Fibroblast of villous mesenchyme (primary cell): Measurements from ENCODE around the gene KLHDC3. TPM values are rescaled to one million over a fixed set of nuclear protein-coding genes. Genes with fewer than 3 reads are reported as not detected.

Source experiments
- DNase-seq: peaks from one replicate; pipeline ENCODE4 v3.0.0-alpha.2; 2010; ENCODE audit warnings: low read depth
- H3K4me3 ChIP-seq: 2 replicates; pipeline ENCODE4 v1.5.1; 2011; ENCODE audit warnings: low read depth, mild to moderate bottlenecking, low read length
- total RNA-seq: library from RNA; depleted of rRNA; stranded (reverse); fragments of >200 nt; gene quantifications from 2 replicates; pipeline ENCODE4 v1.2.3, GENCODE V29; 2012
- TF ChIP-seq, protein P1 (sequence below): IDR thresholded peaks from 2 replicates; pipeline ENCODE4 v1.5.1; 2012; ENCODE audit warnings: low read depth, mild to moderate bottlenecking, low read length; ENCODE audit not compliant: insufficient read depth

The KLHDC3 gene
- total RNA-seq, 1 donor: 93.3 TPM

DNA sequence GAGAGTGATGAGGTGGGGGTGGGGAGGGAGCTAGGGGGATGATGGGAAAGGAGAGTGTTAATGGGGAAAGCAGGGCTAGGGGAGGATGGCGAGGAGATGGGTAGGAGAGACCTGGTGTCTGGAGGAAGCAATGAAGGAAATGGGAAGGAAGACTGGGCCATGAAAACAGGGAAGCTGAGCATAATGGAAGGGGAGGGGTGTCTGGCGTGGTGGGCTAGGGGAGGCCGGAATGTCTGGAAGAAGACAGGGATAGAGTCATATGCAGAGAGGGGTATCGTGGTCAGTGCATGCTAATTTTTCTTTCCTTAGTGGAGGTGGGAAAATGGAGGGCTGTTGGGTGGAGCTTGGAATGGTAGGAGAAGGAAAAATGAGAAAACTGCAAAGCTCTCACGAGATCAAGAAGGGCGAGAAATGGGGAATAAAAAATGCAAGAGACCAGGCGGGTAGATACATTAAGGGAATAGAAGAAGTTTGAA lies 423 bp downstream of the KLHDC3 start:
- TF ChIP-seq, protein P1, sequence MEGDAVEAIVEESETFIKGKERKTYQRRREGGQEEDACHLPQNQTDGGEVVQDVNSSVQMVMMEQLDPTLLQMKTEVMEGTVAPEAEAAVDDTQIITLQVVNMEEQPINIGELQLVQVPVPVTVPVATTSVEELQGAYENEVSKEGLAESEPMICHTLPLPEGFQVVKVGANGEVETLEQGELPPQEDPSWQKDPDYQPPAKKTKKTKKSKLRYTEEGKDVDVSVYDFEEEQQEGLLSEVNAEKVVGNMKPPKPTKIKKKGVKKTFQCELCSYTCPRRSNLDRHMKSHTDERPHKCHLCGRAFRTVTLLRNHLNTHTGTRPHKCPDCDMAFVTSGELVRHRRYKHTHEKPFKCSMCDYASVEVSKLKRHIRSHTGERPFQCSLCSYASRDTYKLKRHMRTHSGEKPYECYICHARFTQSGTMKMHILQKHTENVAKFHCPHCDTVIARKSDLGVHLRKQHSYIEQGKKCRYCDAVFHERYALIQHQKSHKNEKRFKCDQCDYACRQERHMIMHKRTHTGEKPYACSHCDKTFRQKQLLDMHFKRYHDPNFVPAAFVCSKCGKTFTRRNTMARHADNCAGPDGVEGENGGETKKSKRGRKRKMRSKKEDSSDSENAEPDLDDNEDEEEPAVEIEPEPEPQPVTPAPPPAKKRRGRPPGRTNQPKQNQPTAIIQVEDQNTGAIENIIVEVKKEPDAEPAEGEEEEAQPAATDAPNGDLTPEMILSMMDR: no peak
- DNase-seq: peak; percentile 49
- peak overlapping the region; percentile 97 for H3K4me3 ChIP-seq

- no peak overlapping the region for H3K4me3 ChIP-seq
- DNase-seq: no peak
- TF ChIP-seq, protein P1: no peak
Observed at GRCh38 chr6:43016176-43016942, 2.3 kb downstream of the KLHDC3 start.

- TF ChIP-seq, protein P1: no peak
- H3K4me3 ChIP-seq: no peak overlapping the region
- no peak for DNase-seq
Observed at GRCh38 chr6:43016943-43017334, 2.9 kb downstream of the KLHDC3 start.

GRCh38 chr6:43019152-43019551 lies 5.1 kb downstream of the KLHDC3 start:
- DNase-seq: no peak
- TF ChIP-seq, protein P1: no peak
- no peak overlapping the region for H3K4me3 ChIP-seq

DNA sequence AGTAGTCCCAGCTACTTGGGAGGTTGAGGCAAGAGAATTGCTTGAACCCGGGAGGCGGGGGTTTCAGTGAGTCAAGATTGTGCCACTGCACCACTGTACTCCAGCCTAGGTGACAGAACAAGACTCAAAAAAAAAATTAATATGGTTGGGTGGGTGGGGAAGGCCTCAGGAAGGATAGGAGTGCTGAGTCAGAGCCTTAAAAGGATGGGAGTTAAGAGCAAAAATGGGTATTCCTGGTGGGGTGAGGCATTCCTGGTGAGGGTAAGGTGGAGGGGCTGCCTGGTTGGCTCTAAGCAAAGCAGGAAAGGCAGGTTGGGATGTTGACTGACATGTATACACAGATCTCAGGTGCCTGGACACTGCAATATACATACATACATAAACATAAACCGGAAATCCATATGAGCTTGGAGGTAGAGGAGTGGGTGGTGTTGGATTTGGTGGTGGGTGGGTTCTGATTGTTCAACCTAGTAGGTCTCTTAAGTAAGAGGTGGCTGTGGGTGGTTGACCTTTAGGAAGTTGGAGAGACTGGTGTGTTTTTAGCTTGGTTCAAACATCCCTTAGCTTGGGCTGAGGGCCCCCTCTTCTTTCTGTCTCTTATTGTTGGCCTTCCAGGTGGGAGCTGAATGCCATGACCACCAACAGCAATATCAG lies 6.1 kb downstream of the KLHDC3 start:
- no peak overlapping the region for H3K4me3 ChIP-seq
- DNase-seq: no peak
- TF ChIP-seq, protein P1: no peak

DNA sequence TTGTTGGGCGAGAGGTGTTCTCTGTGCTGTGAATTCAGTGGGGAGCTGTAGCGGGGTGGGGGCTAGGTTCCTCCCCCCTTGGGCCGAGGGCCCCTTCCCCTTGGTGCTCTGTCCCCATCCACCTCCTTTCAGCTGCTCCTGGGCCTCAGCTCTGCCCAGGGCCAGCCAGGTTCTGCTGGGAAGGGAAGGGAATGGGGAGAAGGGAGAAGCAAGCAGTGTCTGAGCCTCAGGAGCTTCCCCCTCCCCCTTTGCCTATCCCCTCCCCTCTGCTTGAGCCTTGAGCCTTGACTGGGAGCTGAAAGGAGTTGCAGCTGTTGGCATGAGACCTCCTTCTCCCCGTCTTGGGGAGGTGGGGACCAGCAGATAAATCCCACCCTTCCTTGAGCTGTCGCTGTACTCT lies 6.8 kb downstream of the KLHDC3 start:
- DNase-seq: no peak
- TF ChIP-seq, protein P1: no peak
- H3K4me3 ChIP-seq: peak overlapping the region; percentile 100
